Activated CD8-positive, alpha-beta T cell treated with anti-CD3 and anti-CD28 coated beads for 36 hours (primary cell): ENCODE data around the gene IGF2BP2. TPM values are rescaled to one million over a fixed set of nuclear protein-coding genes. Genes with fewer than 3 reads are reported as not detected.
"Not testable (repeated sequence)": the region's sequence is repeated elsewhere in the genome, so short reads cannot be mapped to it uniquely, and the experiment has no call there.

Experiments used
- ATAC-seq: fragments of 200-7000 bp; cut with Tn5 transposase; one replicate; pipeline ENCODE4 v1.10.0; 2021; ENCODE audit warnings: mild to moderate bottlenecking, moderate library complexity
- CTCF ChIA-PET: fragments of 350-600 bp; sonication (Branson Sonifier 250); formaldehyde crosslinking; loops from one replicate; lab custom pipeline; 2021; ENCODE audit warnings: antibody characterized with exemption; lab: Charles Lee
- POLR2A ChIA-PET: fragments of 350-600 bp; sonication (Branson Sonifier 250); formaldehyde crosslinking; loops from one replicate; lab custom pipeline; 2021; ENCODE audit warnings: antibody characterized with exemption; lab: Charles Lee
- DNase-seq: peaks from one replicate; pipeline ENCODE4 v3.0.0-alpha.2; 2020
- H3K27ac Mint-ChIP-seq: one replicate; pipeline ENCODE4 v1.8.0; 2021; ENCODE audit warnings: mild to moderate bottlenecking, mixed read lengths
- H3K27me3 Mint-ChIP-seq: one replicate; pipeline ENCODE4 v1.8.0; 2021; ENCODE audit warnings: mixed read lengths
- H3K36me3 Mint-ChIP-seq: one replicate; pipeline ENCODE4 v1.8.0; 2021; ENCODE audit warnings: low read depth, mixed read lengths
- H3K4me1 Mint-ChIP-seq: one replicate; pipeline ENCODE4 v1.8.0; 2021; ENCODE audit warnings: low read depth, mixed read lengths
- H3K4me3 Mint-ChIP-seq: one replicate; pipeline ENCODE4 v1.8.0; 2021; ENCODE audit warnings: mild to moderate bottlenecking, moderate library complexity, mixed read lengths
- H3K9me3 Mint-ChIP-seq: one replicate; pipeline ENCODE4 v1.8.0; 2021; ENCODE audit warnings: mixed read lengths
- intact Hi-C: fragments of 100-400 bp; cut with micrococcal nuclease; formaldehyde crosslinking; loops from one replicate; pipeline ENCODE4 v1.10.0; 2022
- total RNA-seq, 2 experiments: library from RNA; stranded (reverse); gene quantifications; one replicate each; pipeline ENCODE4 v1.2.3, GENCODE V29; 2021
- TF ChIP-seq, protein P1 (sequence below): fragments of 200-600 bp; IDR thresholded peaks from one replicate; pipeline ENCODE4 v1.8.0; 2022; ENCODE audit warnings: antibody characterized with exemption, mild to moderate bottlenecking

Gene IGF2BP2
- total RNA-seq, 2 experiments from 2014 or later, result 0.52 to 0.65 TPM

DNA sequence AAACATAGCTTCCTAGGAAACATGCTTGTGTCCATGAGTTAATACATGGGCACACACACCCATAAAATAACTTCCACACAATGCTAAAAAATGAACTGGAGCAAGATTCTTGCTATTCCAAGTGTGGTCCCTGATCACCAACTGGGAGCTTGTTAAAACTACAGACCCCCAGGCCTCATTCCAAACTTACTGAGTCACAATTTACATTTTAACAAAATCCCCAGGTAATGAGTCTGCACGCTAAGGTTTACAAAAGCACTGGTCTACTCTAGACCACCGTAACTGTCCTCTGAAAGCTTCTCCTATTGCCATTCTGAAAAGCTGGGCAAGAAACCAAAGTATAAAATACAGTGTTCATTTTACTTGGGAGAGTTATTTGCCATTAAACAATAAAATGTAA is 45.4 kb downstream of the IGF2BP2 start:
- ChIA-PET POLR2A (no interaction called here), CTCF (interaction anchor here (0.9 to 5.9 kb wide), 3 partner anchors 11 to 119 kb away, joined by 3 to 51 read pairs (median 9); no protein-coding TSS in a partner anchor)
- H3K27me3 Mint-ChIP-seq, result no peaks in the 10 kb centered on the region
- DNase-seq, result no peak
- H3K4me1 Mint-ChIP-seq, result no peaks in the 10 kb centered on the region
- H3K9me3 Mint-ChIP-seq, result no peaks in the 10 kb centered on the region
- H3K36me3 Mint-ChIP-seq, result no peaks in the 10 kb centered on the region
- intact Hi-C loops, result no loop called here
- TF ChIP-seq, protein P1, sequence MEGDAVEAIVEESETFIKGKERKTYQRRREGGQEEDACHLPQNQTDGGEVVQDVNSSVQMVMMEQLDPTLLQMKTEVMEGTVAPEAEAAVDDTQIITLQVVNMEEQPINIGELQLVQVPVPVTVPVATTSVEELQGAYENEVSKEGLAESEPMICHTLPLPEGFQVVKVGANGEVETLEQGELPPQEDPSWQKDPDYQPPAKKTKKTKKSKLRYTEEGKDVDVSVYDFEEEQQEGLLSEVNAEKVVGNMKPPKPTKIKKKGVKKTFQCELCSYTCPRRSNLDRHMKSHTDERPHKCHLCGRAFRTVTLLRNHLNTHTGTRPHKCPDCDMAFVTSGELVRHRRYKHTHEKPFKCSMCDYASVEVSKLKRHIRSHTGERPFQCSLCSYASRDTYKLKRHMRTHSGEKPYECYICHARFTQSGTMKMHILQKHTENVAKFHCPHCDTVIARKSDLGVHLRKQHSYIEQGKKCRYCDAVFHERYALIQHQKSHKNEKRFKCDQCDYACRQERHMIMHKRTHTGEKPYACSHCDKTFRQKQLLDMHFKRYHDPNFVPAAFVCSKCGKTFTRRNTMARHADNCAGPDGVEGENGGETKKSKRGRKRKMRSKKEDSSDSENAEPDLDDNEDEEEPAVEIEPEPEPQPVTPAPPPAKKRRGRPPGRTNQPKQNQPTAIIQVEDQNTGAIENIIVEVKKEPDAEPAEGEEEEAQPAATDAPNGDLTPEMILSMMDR, result no peak
- H3K4me3 Mint-ChIP-seq, result no peak overlapping the region
- H3K27ac Mint-ChIP-seq, result no peak overlapping the region
- no peak for ATAC-seq

DNA sequence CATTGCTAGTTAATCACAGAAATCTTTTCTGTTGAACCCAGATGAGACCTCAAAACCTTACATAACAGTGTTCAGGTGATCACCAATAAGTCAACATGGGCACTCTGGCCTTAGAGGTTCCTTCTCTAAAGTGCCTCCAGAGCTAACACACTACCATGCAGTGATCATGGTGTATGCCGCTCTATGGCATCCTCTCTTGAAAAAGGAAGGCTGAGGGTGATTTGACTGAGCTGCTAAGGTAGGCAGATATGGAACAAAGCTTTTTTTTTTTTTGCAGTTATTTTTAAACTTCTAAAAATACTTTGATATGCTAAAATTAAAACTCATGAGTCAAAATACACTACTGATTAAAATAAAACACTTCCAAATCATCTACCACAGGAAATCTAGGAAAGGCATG is 46.0 kb downstream of the IGF2BP2 start:
- Mint-ChIP-seq H3K4me1 (peaks cover 1% of the 10 kb centered on the region), H3K9me3 (no peaks in the 10 kb centered on the region), H3K27ac (no peak overlapping the region), H3K27me3 (no peaks in the 10 kb centered on the region), H3K4me3 (no peak overlapping the region), H3K36me3 (no peaks in the 10 kb centered on the region)
- TF ChIP-seq, protein P1, result no peak
- DNase-seq, result no peak
- intact Hi-C loops, result no loop called here
- no peak for ATAC-seq
- POLR2A ChIA-PET, result interaction anchor here (0.6 kb wide), 1 partner anchor 1207 kb away, joined by 3 read pairs; no protein-coding TSS in a partner anchor
- CTCF ChIA-PET, result interaction anchor here (0.9 to 5.9 kb wide), 4 partner anchors 10 to 118 kb away, joined by 3 to 51 read pairs (median 7); no protein-coding TSS in a partner anchor

DNA sequence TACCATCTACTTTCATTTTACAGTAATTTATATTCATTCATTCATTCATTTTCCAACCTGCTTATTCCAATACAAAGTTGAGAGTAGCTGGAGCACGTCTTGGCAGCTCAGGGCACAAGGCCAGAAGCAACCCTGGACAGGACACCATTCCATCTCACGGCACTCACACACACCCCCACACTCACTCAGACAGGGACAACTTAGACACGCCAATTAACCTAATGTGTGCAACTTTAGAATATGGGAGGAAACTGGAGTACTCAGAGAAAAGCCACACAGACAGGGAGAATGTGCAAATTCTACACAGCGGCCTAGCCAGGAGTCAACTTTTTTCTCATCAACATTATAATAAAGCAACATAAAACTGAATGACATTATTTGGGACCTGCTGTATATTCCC is 46.7 kb downstream of the IGF2BP2 start:
- POLR2A ChIA-PET, result no interaction called here
- Mint-ChIP-seq H3K27ac (no peak overlapping the region), H3K4me3 (no peak overlapping the region)

DNA sequence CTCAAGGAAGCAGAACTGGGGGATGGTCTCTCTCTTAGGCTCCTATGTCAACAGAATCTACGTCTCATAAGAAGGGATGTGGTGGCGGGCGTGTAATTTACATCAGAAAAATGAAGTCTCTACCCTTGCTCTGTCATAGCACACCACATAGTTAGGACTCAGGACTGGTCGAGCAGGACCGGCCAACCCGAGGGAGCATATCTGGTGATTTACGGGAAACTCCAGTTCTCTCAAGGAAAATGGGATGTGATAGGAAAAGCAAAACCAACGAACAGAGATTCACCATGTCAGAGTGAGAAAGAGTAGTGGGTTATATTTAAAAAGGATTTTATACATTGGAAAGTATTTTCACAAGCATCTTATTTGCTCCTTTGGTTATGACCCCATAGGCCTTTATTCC is 54.7 kb downstream of the IGF2BP2 start:
- peaks cover 4% of the 10 kb centered on the region for H3K4me1 Mint-ChIP-seq
- CTCF ChIA-PET, result interaction anchor here (1.1 to 2.5 kb wide), 5 partner anchors 9 to 110 kb away, joined by 3 to 59 read pairs (median 17); no protein-coding TSS in a partner anchor
- no peak for ATAC-seq

More for the DNA sequence above, 46.7 kb downstream of the IGF2BP2 start:
- CTCF ChIA-PET, result interaction anchor here (1.8 to 5.9 kb wide), 4 partner anchors 9 to 118 kb away, joined by 5 to 51 read pairs (median 10); no protein-coding TSS in a partner anchor
- peaks cover 4% of the 10 kb centered on the region for H3K4me1 Mint-ChIP-seq
- TF ChIP-seq, protein P1, result no peak
- intact Hi-C loops, result no loop called here
- no peaks in the 10 kb centered on the region for H3K27me3 Mint-ChIP-seq
- H3K36me3 Mint-ChIP-seq, result no peaks in the 10 kb centered on the region
- no peaks in the 10 kb centered on the region for H3K9me3 Mint-ChIP-seq
- DNase-seq (no peak), ATAC-seq (no peak)

DNA sequence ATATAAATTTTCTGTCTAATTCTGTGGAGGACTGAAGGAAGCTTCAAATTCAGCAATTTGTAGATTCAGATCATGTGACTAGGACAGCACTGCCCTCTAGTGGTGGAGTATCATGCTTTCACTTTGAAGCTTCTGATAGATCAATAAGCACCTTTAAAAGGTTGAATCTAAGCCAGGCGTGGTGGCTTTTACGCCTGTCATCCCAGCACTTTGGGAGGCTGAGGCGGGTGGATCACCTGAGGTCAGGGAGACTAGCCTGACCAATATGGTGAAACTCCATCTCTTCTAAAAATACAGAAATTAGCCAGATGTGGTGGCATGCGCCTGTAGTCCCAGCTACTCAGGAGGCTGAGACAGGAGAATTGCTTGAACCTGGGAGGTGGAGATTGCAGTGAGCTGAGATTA is 56.3 kb downstream of the IGF2BP2 start:
- ChIA-PET POLR2A (interaction anchor here (0.6 kb wide), 1 partner anchor 86 kb away, joined by 4 read pairs; no protein-coding TSS in a partner anchor), CTCF (interaction anchor here (0.6 to 2.5 kb wide), 38 partner anchors 9 to 955 kb away, joined by 3 to 59 read pairs (median 4); no protein-coding TSS in a partner anchor)
- peak; percentile 45 for ATAC-seq
- TF ChIP-seq, protein P1, result peak; percentile 89
- H3K4me1 Mint-ChIP-seq, H3K27ac Mint-ChIP-seq, H3K36me3 Mint-ChIP-seq, H3K4me3 Mint-ChIP-seq, H3K9me3 Mint-ChIP-seq: not testable (repeated sequence)
- intact Hi-C loops, result loop anchor here (1.0 to 5.0 kb wide), 2 partner anchors 91 to 108 kb away; no protein-coding TSS in a partner anchor
- DNase-seq, result peak; percentile 79
- peaks cover 11% of the 10 kb centered on the region for H3K27me3 Mint-ChIP-seq

More for the DNA sequence above, 54.7 kb downstream of the IGF2BP2 start:
- POLR2A ChIA-PET, result no interaction called here
- TF ChIP-seq, protein P1, result no peak
- Mint-ChIP-seq H3K27ac (no peak overlapping the region), H3K36me3 (no peaks in the 10 kb centered on the region), H3K4me3 (no peak overlapping the region), H3K27me3 (peaks cover 5% of the 10 kb centered on the region), H3K9me3 (no peaks in the 10 kb centered on the region)
- DNase-seq, result no peak
- intact Hi-C loops, result no loop called here
